T-helper 1 cell treated with Interleukin-12 subunit alpha and Interleukin-12 subunit beta and Interleukin-4 antibody, amounts not matched to agents 30 μg/mL and 1 μg/mL, for 36 hours (primary cell): ENCODE results near the gene RYR3.

Experiments used
- H3K27ac Mint-ChIP-seq: one replicate; pipeline ENCODE4 v1.8.0; 2021; ENCODE audit warnings: mild to moderate bottlenecking, mixed read lengths
- H3K27me3 Mint-ChIP-seq: one replicate; pipeline ENCODE4 v1.8.0; 2021; ENCODE audit warnings: low read depth, mixed read lengths
- H3K36me3 Mint-ChIP-seq: one replicate; pipeline ENCODE4 v1.8.0; 2021; ENCODE audit warnings: low read depth, mixed read lengths
- H3K4me1 Mint-ChIP-seq: one replicate; pipeline ENCODE4 v1.8.0; 2021; ENCODE audit warnings: low read depth, mixed read lengths
- H3K4me3 Mint-ChIP-seq: one replicate; pipeline ENCODE4 v1.8.0; 2021; ENCODE audit warnings: mild to moderate bottlenecking, moderate library complexity, mixed read lengths
- H3K9me3 Mint-ChIP-seq: one replicate; pipeline ENCODE4 v1.8.0; 2021; ENCODE audit warnings: mixed read lengths

Gene RYR3

GRCh38 chr15:33430577-33430976 is 119.8 kb downstream of the RYR3 start:
- Mint-ChIP-seq H3K36me3 (no peaks in the 10 kb centered on the region), H3K9me3 (no peaks in the 10 kb centered on the region), H3K4me1 (no peaks in the 10 kb centered on the region), H3K27me3 (no peaks in the 10 kb centered on the region), H3K4me3 (no peak overlapping the region), H3K27ac (no peak overlapping the region)

- Mint-ChIP-seq H3K4me1 (no peaks in the 10 kb centered on the region), H3K27ac (no peak overlapping the region), H3K27me3 (no peaks in the 10 kb centered on the region), H3K4me3 (no peak overlapping the region), H3K36me3 (no peaks in the 10 kb centered on the region), H3K9me3 (no peaks in the 10 kb centered on the region)
Observed at GRCh38 chr15:33433821-33434220, 123.1 kb downstream of the RYR3 start.

GRCh38 chr15:33438396-33438795 is 127.6 kb downstream of the RYR3 start:
- Mint-ChIP-seq H3K36me3 (no peaks in the 10 kb centered on the region), H3K4me3 (no peak overlapping the region), H3K4me1 (no peaks in the 10 kb centered on the region), H3K9me3 (no peaks in the 10 kb centered on the region), H3K27ac (no peak overlapping the region), H3K27me3 (no peaks in the 10 kb centered on the region)

- Mint-ChIP-seq H3K27ac (no peak overlapping the region), H3K4me3 (no peak overlapping the region), H3K36me3 (no peaks in the 10 kb centered on the region), H3K27me3 (no peaks in the 10 kb centered on the region), H3K9me3 (no peaks in the 10 kb centered on the region), H3K4me1 (no peaks in the 10 kb centered on the region)
Observed at GRCh38 chr15:33440900-33441299, 130.1 kb downstream of the RYR3 start.

- H3K4me3 Mint-ChIP-seq: no peak overlapping the region
- H3K9me3 Mint-ChIP-seq: no peaks in the 10 kb centered on the region
- no peaks in the 10 kb centered on the region for H3K4me1 Mint-ChIP-seq
- no peaks in the 10 kb centered on the region for H3K27me3 Mint-ChIP-seq
- H3K27ac Mint-ChIP-seq: no peak overlapping the region
- no peaks in the 10 kb centered on the region for H3K36me3 Mint-ChIP-seq
Observed at GRCh38 chr15:33442449-33442848, 131.7 kb downstream of the RYR3 start.

GRCh38 chr15:33443708-33444107 is 132.9 kb downstream of the RYR3 start:
- Mint-ChIP-seq H3K27me3 (no peaks in the 10 kb centered on the region), H3K9me3 (no peaks in the 10 kb centered on the region), H3K36me3 (no peaks in the 10 kb centered on the region), H3K4me1 (no peaks in the 10 kb centered on the region), H3K27ac (no peak overlapping the region), H3K4me3 (no peak overlapping the region)

GRCh38 chr15:33445984-33446383 is 135.2 kb downstream of the RYR3 start:
- Mint-ChIP-seq H3K27me3 (peaks cover 9% of the 10 kb centered on the region), H3K4me3 (no peak overlapping the region), H3K36me3 (no peaks in the 10 kb centered on the region), H3K4me1 (no peaks in the 10 kb centered on the region), H3K27ac (no peak overlapping the region), H3K9me3 (no peaks in the 10 kb centered on the region)

GRCh38 chr15:33448151-33448550 is 137.4 kb downstream of the RYR3 start:
- Mint-ChIP-seq H3K36me3 (no peaks in the 10 kb centered on the region), H3K27me3 (peaks cover 12% of the 10 kb centered on the region), H3K4me1 (no peaks in the 10 kb centered on the region), H3K27ac (no peak overlapping the region), H3K9me3 (no peaks in the 10 kb centered on the region), H3K4me3 (no peak overlapping the region)

GRCh38 chr15:33448961-33449606 is 138.3 kb downstream of the RYR3 start:
- peaks cover 12% of the 10 kb centered on the region for H3K27me3 Mint-ChIP-seq
- H3K27ac Mint-ChIP-seq: no peak overlapping the region
- no peak overlapping the region for H3K4me3 Mint-ChIP-seq
- H3K4me1 Mint-ChIP-seq: no peaks in the 10 kb centered on the region
- no peaks in the 10 kb centered on the region for H3K9me3 Mint-ChIP-seq
- H3K36me3 Mint-ChIP-seq: no peaks in the 10 kb centered on the region

- Mint-ChIP-seq H3K9me3 (no peaks in the 10 kb centered on the region), H3K36me3 (no peaks in the 10 kb centered on the region), H3K4me1 (no peaks in the 10 kb centered on the region), H3K4me3 (no peak overlapping the region), H3K27me3 (peaks cover 12% of the 10 kb centered on the region), H3K27ac (no peak overlapping the region)
Observed at GRCh38 chr15:33449810-33450209, 139.0 kb downstream of the RYR3 start.

- no peak overlapping the region for H3K4me3 Mint-ChIP-seq
- no peaks in the 10 kb centered on the region for H3K9me3 Mint-ChIP-seq
- no peaks in the 10 kb centered on the region for H3K36me3 Mint-ChIP-seq
- no peak overlapping the region for H3K27ac Mint-ChIP-seq
- H3K27me3 Mint-ChIP-seq: peaks cover 12% of the 10 kb centered on the region
- no peaks in the 10 kb centered on the region for H3K4me1 Mint-ChIP-seq
Observed at GRCh38 chr15:33451385-33451784, 140.6 kb downstream of the RYR3 start.

GRCh38 chr15:33453761-33454160 is 143.0 kb downstream of the RYR3 start:
- Mint-ChIP-seq H3K4me1 (no peaks in the 10 kb centered on the region), H3K27ac (no peak overlapping the region), H3K4me3 (no peak overlapping the region), H3K27me3 (peaks cover 12% of the 10 kb centered on the region), H3K36me3 (no peaks in the 10 kb centered on the region), H3K9me3 (no peaks in the 10 kb centered on the region)

- Mint-ChIP-seq H3K4me1 (no peaks in the 10 kb centered on the region), H3K4me3 (no peak overlapping the region), H3K9me3 (no peaks in the 10 kb centered on the region), H3K27ac (no peak overlapping the region), H3K36me3 (no peaks in the 10 kb centered on the region), H3K27me3 (peaks cover 10% of the 10 kb centered on the region)
Observed at GRCh38 chr15:33454346-33454745, 143.6 kb downstream of the RYR3 start.

GRCh38 chr15:33454996-33455395 is 144.2 kb downstream of the RYR3 start:
- Mint-ChIP-seq H3K9me3 (no peaks in the 10 kb centered on the region), H3K4me1 (no peaks in the 10 kb centered on the region), H3K4me3 (no peak overlapping the region)

GRCh38 chr15:33458421-33458820 is 147.7 kb downstream of the RYR3 start:
- Mint-ChIP-seq H3K36me3 (no peaks in the 10 kb centered on the region), H3K9me3 (no peaks in the 10 kb centered on the region), H3K4me3 (no peak overlapping the region), H3K27ac (no peak overlapping the region), H3K27me3 (no peaks in the 10 kb centered on the region), H3K4me1 (no peaks in the 10 kb centered on the region)

More at GRCh38 chr15:33454996-33455395, 144.2 kb downstream of the RYR3 start:
- Mint-ChIP-seq H3K36me3 (no peaks in the 10 kb centered on the region), H3K27ac (no peak overlapping the region), H3K27me3 (peaks cover 6% of the 10 kb centered on the region)
